CD4-positive, alpha-beta T cell treated with Interleukin-1 beta for 1 hour (primary cell): ENCODE results near the gene KRT81.
"Not testable (repeated sequence)": the region's sequence is repeated elsewhere in the genome, so short reads cannot be mapped to it uniquely, and the experiment has no call there.

Experiments used
- DNase-seq, 2 donors: peaks; one replicate each; pipeline ENCODE4 v3.0.0-alpha.2; 2020 to 2022

Gene KRT81

GRCh38 chr12:52270541-52271070 lies 20.7 kb downstream of the KRT81 start:
- no peak for DNase-seq

- no peak for DNase-seq
Measured at GRCh38 chr12:52268212-52268611, 23.1 kb downstream of the KRT81 start.

DNA sequence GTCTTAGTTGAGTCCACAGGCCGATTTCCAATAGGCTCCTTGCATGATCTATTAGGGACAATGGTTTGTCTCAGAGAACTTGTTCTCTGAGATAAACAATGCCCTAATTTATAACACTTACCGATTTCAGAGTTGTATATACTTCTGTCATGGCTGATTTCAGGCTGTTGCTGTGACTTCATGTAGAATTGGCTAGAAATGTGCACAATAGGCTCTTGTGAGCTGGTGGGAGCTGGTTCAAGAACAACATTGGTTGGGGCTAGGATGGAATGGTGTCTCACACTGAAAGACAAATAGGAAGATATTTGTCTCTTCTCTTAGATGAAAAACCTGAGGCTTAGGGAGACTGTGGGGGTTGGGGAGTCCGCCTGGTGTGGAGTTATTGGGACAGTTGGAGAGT lies 23.6 kb downstream of the KRT81 start:
- DNase-seq = no peak

DNA sequence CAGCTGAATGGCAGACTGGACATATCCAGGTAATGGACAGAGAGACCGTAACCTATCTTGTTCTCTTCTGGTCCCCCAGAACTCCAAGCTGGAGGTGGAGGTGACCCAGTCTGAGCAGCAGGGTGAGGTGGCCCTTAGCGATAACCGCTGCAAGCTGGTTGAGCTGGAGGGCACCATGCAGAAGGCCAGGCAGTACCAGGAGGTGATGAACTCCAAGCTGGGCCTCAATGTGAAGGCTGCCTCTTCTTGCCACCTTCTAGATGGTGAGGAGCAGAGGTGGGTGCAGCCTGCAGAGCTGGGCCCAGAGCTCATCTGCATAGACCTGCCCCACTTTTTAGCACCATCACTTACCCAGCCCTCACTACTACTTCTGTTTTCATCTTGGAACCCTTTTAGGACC lies 24.1 kb downstream of the KRT81 start:
- DNase-seq = no peak

GRCh38 chr12:52266514-52266913 lies 24.8 kb downstream of the KRT81 start:
- DNase-seq = no peak

- no peak for DNase-seq
Measured at GRCh38 chr12:52264435-52264825, 26.9 kb downstream of the KRT81 start.

DNA sequence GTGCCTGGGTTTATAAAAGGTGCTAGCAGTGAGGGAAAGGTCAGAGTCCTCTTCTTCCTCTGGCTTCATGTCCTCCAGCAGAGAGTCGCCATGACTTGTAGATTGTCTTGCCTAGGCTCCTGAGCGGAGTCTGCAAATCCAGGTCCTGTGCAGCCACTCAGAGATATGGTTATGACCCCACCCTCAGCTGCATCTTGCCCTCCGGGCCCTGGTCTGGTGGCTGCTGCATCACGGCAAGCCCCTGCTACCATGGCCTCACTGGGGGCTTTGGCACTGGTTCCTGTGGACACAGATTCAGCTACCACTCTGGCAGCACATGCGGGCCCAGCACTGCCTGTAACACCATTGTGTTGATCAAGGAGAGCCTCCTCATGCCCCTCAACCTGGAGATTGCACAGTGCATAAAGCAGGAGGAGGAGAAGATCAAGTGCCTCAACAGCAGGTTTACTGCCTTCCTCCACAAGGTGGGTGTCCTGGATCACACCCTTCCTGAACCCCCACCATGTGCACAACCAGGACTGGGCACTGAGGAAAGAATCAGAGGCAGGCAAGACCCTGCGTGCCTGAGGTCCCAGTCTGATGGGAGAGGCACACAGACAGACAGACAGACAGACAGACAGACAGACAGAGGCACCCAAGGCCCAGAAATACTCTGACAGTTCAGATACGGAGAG lies 27.4 kb downstream of the KRT81 start:
- no peak for DNase-seq

GRCh38 chr12:52262286-52262685 lies 29.0 kb downstream of the KRT81 start:
- DNase-seq = no peak

DNA sequence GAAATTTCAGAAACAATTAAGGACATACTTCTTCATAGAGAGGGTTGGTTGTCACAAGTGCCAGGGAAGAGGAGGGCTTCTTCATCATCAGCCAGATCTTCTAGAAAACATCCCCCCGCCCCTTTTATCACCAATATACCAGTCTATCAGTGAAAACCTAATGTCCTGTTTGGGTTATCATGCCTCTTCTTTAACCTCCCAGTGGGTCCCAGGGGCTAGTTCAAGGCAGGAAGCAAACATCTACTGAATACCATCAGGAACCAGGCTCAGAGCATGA lies 30.2 kb downstream of the KRT81 start:
- no peak for DNase-seq

GRCh38 chr12:52260361-52261207 lies 30.8 kb downstream of the KRT81 start:
- no peak for DNase-seq

- no peak for DNase-seq
Measured at GRCh38 chr12:52259657-52260243, 31.6 kb downstream of the KRT81 start.

DNA sequence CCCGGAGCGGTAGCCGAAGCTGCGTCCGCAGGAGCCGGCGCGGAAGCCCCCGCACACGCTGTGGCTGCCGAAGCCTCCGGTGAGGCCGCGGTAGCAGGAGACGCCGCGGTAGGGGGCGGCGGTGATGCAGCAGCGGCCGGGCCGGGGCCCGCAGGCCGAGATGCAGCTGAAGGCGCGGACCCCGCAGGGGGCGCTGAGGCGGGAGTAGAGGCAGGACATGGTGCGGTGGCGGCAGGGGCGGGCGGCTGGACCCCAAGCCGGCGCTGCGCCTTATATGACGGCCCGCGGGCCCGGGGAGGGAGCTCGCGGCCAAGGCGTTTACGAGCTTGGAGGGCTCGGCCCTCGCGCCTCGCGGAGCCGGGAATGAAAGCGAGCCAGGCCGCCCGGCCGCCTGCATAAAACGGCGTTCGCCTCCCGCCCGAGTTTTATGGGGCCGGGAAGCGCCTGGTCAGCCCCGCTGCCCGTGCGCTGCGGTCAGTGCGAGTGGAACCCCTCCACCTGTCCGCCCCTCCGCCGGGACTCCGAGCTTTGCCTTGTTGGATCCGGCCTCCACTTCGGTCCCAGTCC lies 32.9 kb downstream of the KRT81 start:
- DNase-seq = no peak

DNA sequence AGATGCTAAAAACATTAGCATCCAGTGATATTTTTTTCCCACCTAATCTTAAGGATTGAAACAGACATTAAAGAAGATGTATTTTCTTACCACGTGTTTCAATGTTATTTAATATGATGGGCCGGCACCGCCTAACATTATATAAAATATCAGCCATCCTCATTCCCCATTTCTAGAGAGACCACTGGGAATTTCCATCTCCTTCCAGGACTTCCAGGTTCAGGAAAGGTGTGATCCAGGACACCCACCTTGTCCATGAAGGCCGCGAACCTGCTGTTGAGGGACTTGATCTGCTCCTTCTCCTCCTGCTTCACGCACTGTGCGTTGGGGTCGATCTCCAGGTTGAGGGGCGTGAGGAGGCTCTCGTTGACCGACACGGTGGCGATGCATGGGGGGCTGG lies 33.4 kb downstream of the KRT81 start:
- DNase-seq = not testable (repeated sequence)

DNA sequence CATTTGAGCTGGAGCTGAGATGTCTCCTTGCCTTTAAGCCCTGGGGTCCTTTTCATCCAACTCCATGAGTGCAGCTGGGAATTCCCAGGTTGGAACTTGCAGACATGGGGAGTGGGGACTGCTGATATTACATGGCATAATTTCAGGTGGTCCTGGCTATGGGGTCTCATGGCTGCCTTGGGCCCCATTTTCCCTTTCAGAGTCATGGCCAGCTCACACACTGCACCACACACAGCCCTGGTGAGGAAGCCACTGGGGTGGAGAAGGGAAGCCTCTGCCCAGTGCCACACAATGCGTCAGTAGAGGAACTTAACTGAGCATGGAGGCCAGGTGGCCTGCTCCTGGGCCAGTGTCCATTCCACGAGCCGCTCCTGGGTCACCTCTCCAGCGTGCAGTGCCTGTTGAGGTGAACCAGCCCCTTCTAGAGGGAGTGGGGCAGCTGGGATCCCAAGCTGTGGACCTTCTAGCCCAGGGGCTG lies 34.2 kb downstream of the KRT81 start:
- DNase-seq = no peak

- DNase-seq = no peak
Measured at GRCh38 chr12:52256584-52256935, 34.8 kb downstream of the KRT81 start.

DNA sequence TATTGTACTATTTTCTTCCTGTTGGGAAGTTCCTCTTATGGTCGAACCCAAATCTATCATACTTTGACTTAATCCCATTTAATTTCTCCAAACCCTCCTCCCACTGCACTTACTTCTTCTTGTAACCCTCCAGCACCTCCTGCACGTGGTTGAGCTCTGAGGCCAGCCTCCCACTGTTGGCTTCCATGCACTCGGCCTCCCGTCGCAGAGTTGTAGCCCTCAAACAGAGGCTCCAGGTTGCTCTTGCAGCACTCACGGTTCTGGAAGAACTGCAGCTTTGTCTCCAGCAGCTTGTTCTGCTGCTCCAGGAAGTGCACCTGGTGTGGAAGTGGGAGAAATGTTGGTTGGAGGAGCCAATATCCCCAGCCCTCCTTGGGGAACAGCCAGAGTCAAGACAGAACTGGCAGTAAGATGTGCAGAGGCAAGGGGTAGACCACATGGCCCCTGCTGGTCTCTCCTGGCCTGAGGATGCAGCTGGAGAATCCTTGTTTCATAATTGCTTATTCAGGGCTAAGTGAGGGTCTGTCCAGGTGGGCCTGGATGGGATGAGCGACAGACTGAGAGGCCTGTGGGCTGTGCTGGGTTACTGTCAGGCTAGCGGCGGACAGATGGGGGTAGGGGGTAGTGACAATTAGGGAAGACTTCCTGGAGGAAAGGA lies 35.3 kb downstream of the KRT81 start:
- DNase-seq = no peak

- DNase-seq = no peak
Measured at GRCh38 chr12:52254965-52255751, 36.2 kb downstream of the KRT81 start.

GRCh38 chr12:52254180-52254964 lies 37.0 kb downstream of the KRT81 start:
- no peak for DNase-seq

- DNase-seq = no peak
Measured at GRCh38 chr12:52253391-52254179, 37.7 kb downstream of the KRT81 start.

GRCh38 chr12:52252728-52253343 lies 38.5 kb downstream of the KRT81 start:
- DNase-seq = no peak
